HG03565 (cell line): ENCODE data around the gene OCA2.
"Not testable (repeated sequence)": the region's sequence is repeated elsewhere in the genome, so short reads cannot be mapped to it uniquely, and the experiment has no call there.

Source experiments
- ATAC-seq: cut with Tn5 transposase; IDR thresholded peaks from one replicate; pipeline ENCODE4 v1.9.1; 2021; ENCODE audit warnings: mild to moderate bottlenecking, moderate library complexity; ENCODE audit not compliant: unreplicated experiment

Gene OCA2

GRCh38 chr15:28121577-28121976 lies 22.5 kb upstream of the OCA2 start:
- ATAC-seq: not testable (repeated sequence)

- ATAC-seq: no peak
Observed at GRCh38 chr15:28120359-28120640, 21.2 kb upstream of the OCA2 start.

- no peak for ATAC-seq
Observed at GRCh38 chr15:28118531-28118930, 19.4 kb upstream of the OCA2 start.

GRCh38 chr15:28118083-28118482 lies 19.0 kb upstream of the OCA2 start:
- no peak for ATAC-seq

GRCh38 chr15:28117432-28117990 lies 18.4 kb upstream of the OCA2 start:
- no peak for ATAC-seq

- ATAC-seq: no peak
Observed at GRCh38 chr15:28116521-28117431, 17.7 kb upstream of the OCA2 start.

GRCh38 chr15:28115871-28116270 lies 16.8 kb upstream of the OCA2 start:
- ATAC-seq: no peak

- ATAC-seq: no peak
Observed at GRCh38 chr15:28114721-28115622, 15.9 kb upstream of the OCA2 start.

GRCh38 chr15:28114114-28114455 lies 15.0 kb upstream of the OCA2 start:
- ATAC-seq: no peak

GRCh38 chr15:28113394-28114113 lies 14.4 kb upstream of the OCA2 start:
- no peak for ATAC-seq

- ATAC-seq: no peak
Observed at GRCh38 chr15:28112962-28113361, 13.8 kb upstream of the OCA2 start.

GRCh38 chr15:28112101-28112760 lies 13.1 kb upstream of the OCA2 start:
- ATAC-seq: no peak

- ATAC-seq: no peak
Observed at GRCh38 chr15:28111543-28111942, 12.4 kb upstream of the OCA2 start.

GRCh38 chr15:28110481-28110881 lies 11.4 kb upstream of the OCA2 start:
- no peak for ATAC-seq

- no peak for ATAC-seq
Observed at GRCh38 chr15:28109626-28110455, 10.7 kb upstream of the OCA2 start.

- ATAC-seq: no peak
Observed at GRCh38 chr15:28107904-28108275, 8.8 kb upstream of the OCA2 start.

GRCh38 chr15:28107111-28107903 lies 8.2 kb upstream of the OCA2 start:
- ATAC-seq: no peak

GRCh38 chr15:28106294-28107110 lies 7.4 kb upstream of the OCA2 start:
- ATAC-seq: no peak
